H9 (cell line): Measurements from ENCODE around the gene PDCD4. TPM values are rescaled to one million over a fixed set of nuclear protein-coding genes. Genes with fewer than 3 reads are reported as not detected.

Source experiments
- DNase-seq: peaks from one replicate; pipeline ENCODE4 v3.0.0-alpha.2; 2017
- H2AFZ ChIP-seq: one replicate; pipeline ENCODE4 v1.6.1; 2013; ENCODE audit warnings: mild to moderate bottlenecking, low read length, control low read depth, moderate library complexity
- H2AK5ac ChIP-seq: 2 replicates; pipeline ENCODE4 v1.6.1; 2013; ENCODE audit warnings: low read length, control low read depth, mixed read lengths; ENCODE audit not compliant: insufficient read length
- H2BK120ac ChIP-seq: one replicate; pipeline ENCODE4 v1.6.1; 2013; ENCODE audit warnings: low read depth, mild to moderate bottlenecking, low read length, control low read depth, inconsistent platforms; ENCODE audit not compliant: poor library complexity, severe bottlenecking
- H2BK12ac ChIP-seq: 2 replicates; pipeline ENCODE4 v1.6.1; 2013; ENCODE audit warnings: low read length, control low read depth, mixed read lengths, low read depth; ENCODE audit not compliant: insufficient read length
- H2BK15ac ChIP-seq: 2 replicates; pipeline ENCODE4 v1.6.1; 2013; ENCODE audit warnings: low read depth, low read length, control low read depth
- H2BK20ac ChIP-seq: one replicate; pipeline ENCODE4 v1.6.1; 2013; ENCODE audit warnings: low read depth, mild to moderate bottlenecking, low read length, control low read depth, inconsistent platforms; ENCODE audit not compliant: poor library complexity, severe bottlenecking
- H2BK5ac ChIP-seq: 2 replicates; pipeline ENCODE4 v1.6.1; 2013; ENCODE audit warnings: low read length, control low read depth, mixed read lengths; ENCODE audit not compliant: insufficient read length
- H3K14ac ChIP-seq: 2 replicates; pipeline ENCODE4 v1.6.1; 2013; ENCODE audit warnings: low read length, control low read depth; ENCODE audit not compliant: insufficient read depth
- H3K18ac ChIP-seq: 2 replicates; pipeline ENCODE4 v1.6.1; 2013; ENCODE audit warnings: low read depth, mild to moderate bottlenecking, mixed read lengths, low read length, control low read depth; ENCODE audit not compliant: insufficient read length
- H3K23ac ChIP-seq: 2 replicates; pipeline ENCODE4 v1.6.1; 2013; ENCODE audit warnings: low read length, control low read depth, mixed read lengths, low read depth; ENCODE audit not compliant: insufficient read length
- H3K23me2 ChIP-seq: 2 replicates; pipeline ENCODE4 v1.6.1; 2013; ENCODE audit warnings: low read depth, mild to moderate bottlenecking, mixed read lengths, low read length, control low read depth; ENCODE audit not compliant: insufficient read length, poor library complexity, severe bottlenecking
- H3K27ac ChIP-seq: 2 replicates; pipeline ENCODE4 v1.5.1; 2013; ENCODE audit warnings: low read length, control low read depth, mixed read lengths, low read depth; ENCODE audit not compliant: insufficient read length
- H3K27me3 ChIP-seq: 2 replicates; pipeline ENCODE4 v1.6.1; 2013; ENCODE audit warnings: low read length, control low read depth, inconsistent platforms; ENCODE audit not compliant: insufficient read depth
- H3K4ac ChIP-seq: 2 replicates; pipeline ENCODE4 v1.6.1; 2013; ENCODE audit warnings: low read depth, mild to moderate bottlenecking, control low read depth, inconsistent platforms, low read length, moderate library complexity
- H3K4me1 ChIP-seq: 2 replicates; pipeline ENCODE4 v1.6.1; 2013; ENCODE audit warnings: low read length, control low read depth, inconsistent platforms; ENCODE audit not compliant: insufficient read depth
- H3K4me2 ChIP-seq: 2 replicates; pipeline ENCODE4 v1.6.1; 2013; ENCODE audit warnings: low read length, control low read depth, mixed read lengths; ENCODE audit not compliant: insufficient read length, insufficient read depth
- H3K56ac ChIP-seq: 2 replicates; pipeline ENCODE4 v1.6.1; 2013; ENCODE audit warnings: low read depth, mild to moderate bottlenecking, mixed read lengths, low read length, control low read depth; ENCODE audit not compliant: insufficient read length
- H3K79me1 ChIP-seq: 2 replicates; pipeline ENCODE4 v1.6.1; 2013; ENCODE audit warnings: low read depth, mild to moderate bottlenecking, moderate library complexity, low read length, control low read depth, inconsistent platforms; ENCODE audit not compliant: insufficient read depth, poor library complexity, severe bottlenecking
- H3K79me2 ChIP-seq: 2 replicates; pipeline ENCODE4 v1.6.1; 2013; ENCODE audit warnings: low read length, control low read depth, inconsistent platforms; ENCODE audit not compliant: insufficient read depth
- H3K9ac ChIP-seq: 2 replicates; pipeline ENCODE4 v1.6.1; 2013; ENCODE audit warnings: low read length, control low read depth, mixed read lengths; ENCODE audit not compliant: insufficient read length; ENCODE audit errors: extremely low read depth
- H3K9me3 ChIP-seq: one replicate; pipeline ENCODE4 v1.6.1; 2013; ENCODE audit warnings: low read depth, low read length, inconsistent platforms; ENCODE audit not compliant: control insufficient read depth
- H3T11ph ChIP-seq: one replicate; pipeline ENCODE4 v1.6.1; 2013; ENCODE audit warnings: mild to moderate bottlenecking, low read length, control low read depth, inconsistent platforms
- H4K20me1 ChIP-seq: one replicate; pipeline ENCODE4 v1.6.1; 2013; ENCODE audit not compliant: control insufficient read depth, insufficient read length, insufficient read depth
- H4K5ac ChIP-seq: 2 replicates; pipeline ENCODE4 v1.6.1; 2013; ENCODE audit warnings: low read depth, mild to moderate bottlenecking, mixed read lengths, low read length, control low read depth; ENCODE audit not compliant: insufficient read length
- H4K8ac ChIP-seq: replicated peaks from 2 replicates; pipeline ENCODE4 v1.6.1; 2013; ENCODE audit warnings: low read length, control low read depth, mixed read lengths, low read depth; ENCODE audit not compliant: insufficient read length
- H4K91ac ChIP-seq: 2 replicates; pipeline ENCODE4 v1.6.1; 2013; ENCODE audit warnings: low read depth, mild to moderate bottlenecking, moderate library complexity, mixed read lengths, low read length, control low read depth; ENCODE audit not compliant: insufficient read length
- H3K27ac Mint-ChIP-seq, 3 experiments: 2 replicates in 2 of 3; 3 replicates in 1 of 3; pipeline ENCODE4 v1.8.0; 2020 to 2021; ENCODE audit warnings: mixed read lengths in 3 of 3, mild to moderate bottlenecking in 1 of 3, moderate library complexity in 1 of 3
- H3K27me3 Mint-ChIP-seq: 2 replicates; pipeline ENCODE4 v1.8.0; 2021; ENCODE audit warnings: low read depth, mild to moderate bottlenecking, moderate library complexity, mixed read lengths
- H3K36me3 Mint-ChIP-seq, 3 experiments: 2 replicates in 2 of 3; 3 replicates in 1 of 3; pipeline ENCODE4 v1.8.0; 2020 to 2021; ENCODE audit warnings: low read depth in 3 of 3, mixed read lengths in 3 of 3; ENCODE audit not compliant: insufficient read depth in 1 of 3
- H3K4me1 Mint-ChIP-seq, 2 experiments: 2 replicates each; pipeline ENCODE4 v1.8.0; 2020; ENCODE audit warnings: mixed read lengths in 2 of 2
- H3K4me3 Mint-ChIP-seq, 2 experiments: 2 replicates in 1 of 2; 3 replicates in 1 of 2; pipeline ENCODE4 v1.8.0; 2020 to 2021; ENCODE audit warnings: mild to moderate bottlenecking in 2 of 2, mixed read lengths in 2 of 2, moderate library complexity in 1 of 2
- H3K9me3 Mint-ChIP-seq, 2 experiments: 2 replicates in 1 of 2; 3 replicates in 1 of 2; pipeline ENCODE4 v1.8.0; 2020; ENCODE audit warnings: mild to moderate bottlenecking in 2 of 2, mixed read lengths in 2 of 2, moderate library complexity in 1 of 2
- CTCF ChIP-seq: fragments of 200-600 bp; sonication (generic); conservative IDR thresholded peaks from 3 replicates; pipeline ENCODE4 v1.8.0; 2021; ENCODE audit warnings: antibody characterized with exemption, mild to moderate bottlenecking
- WGBS: extraction: QIAGEN DNeasy Blood & Tissue Kit; methylation state at CpG from one replicate; pipeline ENCODE4 v1.1.7; 2013; ENCODE audit warnings: missing lambda C conversion rate, low lambda C conversion rate, mixed read lengths; ENCODE audit not compliant: insufficient read length; ENCODE audit errors: extremely low coverage; 5-methylcytosine and 5-hydroxymethylcytosine counted together
- total RNA-seq: library from RNA; stranded (reverse); gene quantifications from 2 replicates; pipeline ENCODE4 v1.2.1, GENCODE V29; 2021

The PDCD4 gene
- total RNA-seq, 1 experiment from 2014 or later = 29.3 TPM

- no peak overlapping the region for H3K23ac ChIP-seq
- WGBS = no CpG with 5 or more reads among the region's 4 CpGs
- H3K9me3 Mint-ChIP-seq = 0 out of 5 replicates have a peak, but pooled peaks cover 0 to 2% of the 10 kb centered on the region in 2 experiments
- no peak overlapping the region for H4K5ac ChIP-seq
- H3K9me3 ChIP-seq = no peaks in the 10 kb centered on the region
- H3K79me2 ChIP-seq = no peaks in the 10 kb centered on the region
- no peaks in the 10 kb centered on the region for H3K23me2 ChIP-seq
- no peak overlapping the region for H3K9ac ChIP-seq
- no peaks in the 10 kb centered on the region for H3K79me1 ChIP-seq
- H3K4me2 ChIP-seq = no peak overlapping the region
- DNase-seq = no peak
- H2BK5ac ChIP-seq = no peak overlapping the region
- H3K56ac ChIP-seq = no peak overlapping the region
- H3K4me1 Mint-ChIP-seq = peaks cover 4% of the 10 kb centered on the region in 2 experiments
- no peak overlapping the region for H3T11ph ChIP-seq
- peaks cover 2% of the 10 kb centered on the region; the same call in 1 of the 2 replicates for H3K27me3 Mint-ChIP-seq
- no peak overlapping the region for H3K4me3 Mint-ChIP-seq
- H2BK12ac ChIP-seq = no peak overlapping the region
- H3K4me1 ChIP-seq = no peaks in the 10 kb centered on the region
- H3K14ac ChIP-seq = no peak overlapping the region
- no peak overlapping the region for H2AK5ac ChIP-seq
- H3K4ac ChIP-seq = no peak overlapping the region
- no peak overlapping the region for H4K91ac ChIP-seq
- H4K20me1 ChIP-seq = no peaks in the 10 kb centered on the region
- no peak overlapping the region for H2AFZ ChIP-seq
- no peak overlapping the region for H2BK20ac ChIP-seq
- H3K18ac ChIP-seq = no peak overlapping the region
- no peak overlapping the region for H2BK15ac ChIP-seq
- TF ChIP-seq CTCF = no peak
- no peak overlapping the region for H4K8ac ChIP-seq
- H3K27ac ChIP-seq = no peak overlapping the region
- H3K27ac Mint-ChIP-seq = no peak overlapping the region
- no peaks in the 10 kb centered on the region for H3K36me3 Mint-ChIP-seq
- H3K27me3 ChIP-seq = no peaks in the 10 kb centered on the region
- H2BK120ac ChIP-seq = no peak overlapping the region
These were observed 18.8 kb upstream of the PDCD4 start for GRCh38 chr10:110852947-110853346.
